MM.1S (cell line): ENCODE results near the gene GNAS.

Experiments used
- DNase-seq: peaks from one replicate; pipeline ENCODE4 v3.0.0-alpha.2; 2015
- H2AFZ ChIP-seq: fragments of 300-600 bp; sonication (generic); 2 replicates; pipeline ENCODE4 v1.6.0; 2016; ENCODE audit warnings: antibody characterized with exemption, low read length
- H3F3A ChIP-seq: fragments of 300-600 bp; sonication (generic); 2 replicates; pipeline ENCODE4 v1.6.1; 2016; ENCODE audit warnings: mild to moderate bottlenecking, antibody characterized with exemption, low read length, moderate library complexity, mixed read lengths; ENCODE audit not compliant: insufficient read depth
- H3K27ac ChIP-seq: fragments of 300-600 bp; sonication (generic); 2 replicates; pipeline ENCODE4 v1.5.1; 2016; ENCODE audit warnings: mild to moderate bottlenecking, low read length
- H3K27me3 ChIP-seq: fragments of 300-600 bp; sonication (generic); replicated peaks from 2 replicates; pipeline ENCODE4 v1.6.0; 2016; ENCODE audit warnings: low read length; ENCODE audit not compliant: insufficient read depth
- H3K36me3 ChIP-seq: fragments of 300-600 bp; sonication (generic); replicated peaks from 2 replicates; pipeline ENCODE4 v1.6.1; 2016; ENCODE audit warnings: mild to moderate bottlenecking, low read length, mixed read lengths; ENCODE audit not compliant: insufficient read depth
- H3K4me1 ChIP-seq: fragments of 300-600 bp; sonication (generic); 2 replicates; pipeline ENCODE4 v1.6.1; 2016; ENCODE audit warnings: low read length, mixed read lengths
- H3K4me2 ChIP-seq: fragments of 300-600 bp; sonication (generic); 2 replicates; pipeline ENCODE4 v1.6.0; 2016; ENCODE audit warnings: low read depth, low read length
- H3K4me3 ChIP-seq: fragments of 300-600 bp; sonication (generic); 2 replicates; pipeline ENCODE4 v1.5.1; 2016; ENCODE audit warnings: low read length, mixed read lengths
- H3K79me2 ChIP-seq: fragments of 300-600 bp; sonication (generic); 2 replicates; pipeline ENCODE4 v1.6.1; 2016; ENCODE audit warnings: mixed run types, low read length, mixed read lengths
- H3K9ac ChIP-seq: fragments of 300-600 bp; sonication (generic); 2 replicates; pipeline ENCODE4 v1.6.1; 2016; ENCODE audit warnings: low read length, mixed read lengths
- H3K9me2 ChIP-seq: fragments of 300-600 bp; sonication (generic); replicated peaks from 2 replicates; pipeline ENCODE4 v1.6.1; 2016; ENCODE audit warnings: mild to moderate bottlenecking, low read length, mixed read lengths; ENCODE audit not compliant: insufficient read depth
- H3K9me3 ChIP-seq: fragments of 300-600 bp; sonication (generic); replicated peaks from 2 replicates; pipeline ENCODE4 v1.6.1; 2016; ENCODE audit warnings: mild to moderate bottlenecking, low read length, mixed read lengths; ENCODE audit not compliant: insufficient read depth
- H4K20me1 ChIP-seq: fragments of 300-600 bp; sonication (generic); 2 replicates; pipeline ENCODE4 v1.6.1; 2016; ENCODE audit warnings: mild to moderate bottlenecking, low read length, moderate library complexity, mixed read lengths; ENCODE audit not compliant: insufficient read depth
- CTCF ChIP-seq: fragments of 300-600 bp; sonication (generic); IDR thresholded peaks from 2 replicates; pipeline ENCODE4 v1.5.1; 2016; ENCODE audit warnings: antibody characterized with exemption, low read length, mixed read lengths
- EZH2 ChIP-seq: fragments of 300-600 bp; sonication (generic); optimal IDR thresholded peaks from 2 replicates; pipeline ENCODE3; 2017; ENCODE audit warnings: low read depth, mild to moderate bottlenecking, antibody characterized with exemption, low read length, mixed read lengths
- EZH2phosphoT487 ChIP-seq: fragments of 300-600 bp; sonication (generic); IDR thresholded peaks from 2 replicates; pipeline ENCODE4 v1.6.1; 2018; ENCODE audit warnings: antibody characterized with exemption, low read length

Gene GNAS

GRCh38 chr20:58889334-58889760 is 36.8 kb downstream of the GNAS start:
- Histone ChIP-seq H3K36me3 (no peaks in the 10 kb centered on the region), H3K9me2 (no peaks in the 10 kb centered on the region), H3K9me3 (no peaks in the 10 kb centered on the region), H3K79me2 (peaks cover 44% of the 10 kb centered on the region), H3K4me3 (peak overlapping the region; percentile 60), H4K20me1 (peaks cover 9% of the 10 kb centered on the region; the same call in 1 of the 2 replicates), H3K27me3 (no peaks in the 10 kb centered on the region), H2AFZ (no peak overlapping the region), H3K4me1 (peaks cover 48% of the 10 kb centered on the region), H3K9ac (peak overlapping the region; percentile 72; the same call in 1 of the 2 replicates), H3K27ac (peak overlapping the region; percentile 59; the same call in 1 of the 2 replicates), H3F3A (peaks cover 36% of the 10 kb centered on the region), H3K4me2 (peak overlapping the region; percentile 16; the same call in 1 of the 2 replicates)
- TF ChIP-seq EZH2phosphoT487 (no peak), EZH2 (no peak), CTCF (no peak)
- no peak for DNase-seq

GRCh38 chr20:58889798-58890517 is 37.4 kb downstream of the GNAS start:
- no peak overlapping the region for H2AFZ ChIP-seq
- H3K4me1 ChIP-seq: peaks cover 48% of the 10 kb centered on the region
- peaks cover 50% of the 10 kb centered on the region for H3K79me2 ChIP-seq
- DNase-seq: no peak
- H4K20me1 ChIP-seq: peaks cover 14% of the 10 kb centered on the region; the same call in 1 of the 2 replicates
- peaks cover 36% of the 10 kb centered on the region for H3F3A ChIP-seq
- peak overlapping the region; percentile 57; the same call in 1 of the 2 replicates for H3K27ac ChIP-seq
- peak overlapping the region; percentile 81 for H3K4me2 ChIP-seq
- no peaks in the 10 kb centered on the region for H3K9me2 ChIP-seq
- H3K9me3 ChIP-seq: no peaks in the 10 kb centered on the region
- H3K4me3 ChIP-seq: peak overlapping the region; percentile 60
- H3K27me3 ChIP-seq: no peaks in the 10 kb centered on the region
- TF ChIP-seq EZH2 (no peak), CTCF (no peak), EZH2phosphoT487 (no peak)
- H3K36me3 ChIP-seq: no peaks in the 10 kb centered on the region
- peak overlapping the region; percentile 72 for H3K9ac ChIP-seq

GRCh38 chr20:58890518-58891085 is 38.1 kb downstream of the GNAS start:
- peaks cover 47% of the 10 kb centered on the region for H3K4me1 ChIP-seq
- peak; percentile 31 for DNase-seq
- peak overlapping the region; percentile 72 for H3K9ac ChIP-seq
- H3K36me3 ChIP-seq: no peaks in the 10 kb centered on the region
- no peaks in the 10 kb centered on the region for H3K9me2 ChIP-seq
- TF ChIP-seq CTCF (no peak), EZH2 (no peak), EZH2phosphoT487 (no peak)
- H3K27me3 ChIP-seq: no peaks in the 10 kb centered on the region
- peak overlapping the region; percentile 47; the same call in 1 of the 2 replicates for H2AFZ ChIP-seq
- H3K4me3 ChIP-seq: peak overlapping the region; percentile 60
- H4K20me1 ChIP-seq: peaks cover 14% of the 10 kb centered on the region; the same call in 1 of the 2 replicates
- peaks cover 32% of the 10 kb centered on the region for H3F3A ChIP-seq
- H3K4me2 ChIP-seq: peak overlapping the region; percentile 81
- no peaks in the 10 kb centered on the region for H3K9me3 ChIP-seq
- H3K79me2 ChIP-seq: peaks cover 57% of the 10 kb centered on the region
- H3K27ac ChIP-seq: peak overlapping the region; percentile 57; the same call in 1 of the 2 replicates
